Immature natural killer cell (primary cell): ENCODE data around the gene CHRNG. TPM values are rescaled to one million over a fixed set of nuclear protein-coding genes. Genes with fewer than 3 reads are reported as not detected.

ENCODE experiments used
- DNase-seq, 3 donors: peaks; one replicate each; pipeline ENCODE4 v3.0.0; 2022; ENCODE audit warnings: mixed read lengths in 1 of 3
- H3K27ac Mint-ChIP-seq, 6 donors: one replicate each; pipeline ENCODE4 v1.8.0; 2020; ENCODE audit warnings: mixed read lengths in 6 of 6, mild to moderate bottlenecking in 5 of 6, inconsistent platforms in 4 of 6, moderate library complexity in 3 of 6
- H3K27me3 Mint-ChIP-seq, 3 donors: one replicate each; pipeline ENCODE4 v1.8.0; 2020 to 2021; ENCODE audit warnings: low read depth in 3 of 3, mild to moderate bottlenecking in 3 of 3, mixed read lengths in 3 of 3, moderate library complexity in 3 of 3, inconsistent platforms in 1 of 3
- H3K36me3 Mint-ChIP-seq, 3 donors: one replicate each; pipeline ENCODE4 v1.8.0; 2020; ENCODE audit warnings: mixed read lengths in 3 of 3, inconsistent platforms in 2 of 3, mild to moderate bottlenecking in 2 of 3
- H3K4me1 Mint-ChIP-seq, 2 donors: one replicate each; pipeline ENCODE4 v1.8.0; 2020; ENCODE audit warnings: inconsistent platforms in 2 of 2, mild to moderate bottlenecking in 2 of 2, mixed read lengths in 2 of 2, moderate library complexity in 1 of 2
- H3K4me3 Mint-ChIP-seq, 5 donors: one replicate each; pipeline ENCODE4 v1.8.0; 2020; ENCODE audit warnings: mild to moderate bottlenecking in 5 of 5, mixed read lengths in 5 of 5, inconsistent platforms in 3 of 5, moderate library complexity in 3 of 5
- H3K9me3 Mint-ChIP-seq, 6 donors: one replicate each; pipeline ENCODE4 v1.8.0; 2020; ENCODE audit warnings: mild to moderate bottlenecking in 6 of 6, mixed read lengths in 6 of 6, inconsistent platforms in 4 of 6, moderate library complexity in 3 of 6
- polyA plus RNA-seq, 3 donors: library from polyadenylated mRNA; unstranded; fragments of 300-500 nt; fragmentation: Illumina TruSeq; gene quantifications; one replicate each; pipeline ENCODE4 v1.2.3, GENCODE V29; 2021

Gene CHRNG
- polyA plus RNA-seq, 3 donors from 2014 or later: not detected

DNA sequence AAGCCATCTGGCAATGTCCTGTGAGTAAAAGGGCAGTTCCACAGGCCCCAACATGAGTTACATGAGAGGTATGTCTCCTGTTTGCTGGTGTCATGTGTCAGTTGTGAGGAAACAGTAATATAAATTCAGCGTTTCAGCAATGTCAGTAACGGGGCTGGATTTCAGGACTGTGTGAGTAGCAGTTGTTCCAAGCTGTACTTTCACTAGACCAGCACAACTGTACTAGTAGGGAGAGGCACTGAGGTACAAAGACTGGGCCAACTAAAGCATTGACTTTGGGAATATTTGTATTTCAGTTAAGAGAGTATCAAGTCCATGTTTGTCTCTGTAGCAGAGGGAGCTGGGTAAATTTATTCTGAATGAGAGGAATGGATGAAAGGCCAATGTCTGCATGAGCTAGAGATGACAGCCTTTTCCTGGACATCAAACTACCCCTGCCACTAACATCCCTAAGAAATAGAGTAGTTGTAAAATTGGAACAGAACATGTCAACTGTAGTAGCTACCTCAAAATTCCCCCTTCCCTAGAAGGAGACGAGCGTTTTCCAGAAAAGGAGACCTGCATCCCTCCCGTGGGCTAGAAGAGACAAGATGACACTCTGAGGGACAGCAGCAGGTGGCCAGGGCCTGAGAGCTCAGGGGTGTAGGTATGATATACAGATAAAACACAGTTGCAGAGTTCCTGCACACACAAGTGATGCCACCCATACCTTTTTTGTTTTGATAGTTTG is 35.3 kb downstream of the CHRNG start:
- Mint-ChIP-seq H3K27me3 (peaks cover 0 to 3% (median 0%) of the 10 kb centered on the region in 3 donors), H3K27ac (no peak overlapping the region), H3K36me3 (peaks cover 5 to 42% (median 12%) of the 10 kb centered on the region in 3 donors), H3K9me3 (no peaks in the 10 kb centered on the region), H3K4me1 (peaks cover 0 to 2% of the 10 kb centered on the region in 2 donors), H3K4me3 (no peak overlapping the region)
- DNase-seq: no peak

DNA sequence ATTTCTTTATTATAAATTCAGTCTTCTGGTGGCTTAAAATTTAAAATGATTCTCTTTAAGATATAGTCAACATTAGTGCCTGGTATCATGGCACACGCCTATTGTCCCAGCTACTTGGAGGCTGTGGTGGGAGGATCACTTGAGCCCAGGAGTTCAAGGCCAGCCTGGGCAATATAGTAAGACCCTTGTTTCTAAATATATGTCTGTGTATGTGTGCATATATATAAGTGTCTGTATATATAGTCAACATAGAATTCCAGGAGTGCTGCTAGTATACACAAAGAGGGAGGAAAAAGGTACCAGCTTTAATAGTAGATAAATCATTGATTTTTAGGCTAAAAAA is 35.9 kb downstream of the CHRNG start:
- Mint-ChIP-seq H3K36me3 (peaks cover 5 to 40% (median 12%) of the 10 kb centered on the region in 3 donors), H3K4me3 (no peak overlapping the region), H3K27ac (no peak overlapping the region), H3K4me1 (peaks cover 0 to 8% of the 10 kb centered on the region in 2 donors), H3K27me3 (peaks cover 0 to 3% (median 0%) of the 10 kb centered on the region in 3 donors), H3K9me3 (no peaks in the 10 kb centered on the region)
- no peak for DNase-seq

GRCh38 chr2:232576995-232577394 is 37.5 kb downstream of the CHRNG start:
- Mint-ChIP-seq H3K36me3 (peaks cover 9 to 40% (median 18%) of the 10 kb centered on the region in 3 donors), H3K9me3 (no peaks in the 10 kb centered on the region), H3K27me3 (peaks cover 0 to 3% (median 0%) of the 10 kb centered on the region in 3 donors), H3K27ac (peak overlapping the region in 1 of 6 donors; percentile 34), H3K4me1 (peaks cover 0 to 20% of the 10 kb centered on the region in 2 donors), H3K4me3 (no peak overlapping the region)
- no peak for DNase-seq

DNA sequence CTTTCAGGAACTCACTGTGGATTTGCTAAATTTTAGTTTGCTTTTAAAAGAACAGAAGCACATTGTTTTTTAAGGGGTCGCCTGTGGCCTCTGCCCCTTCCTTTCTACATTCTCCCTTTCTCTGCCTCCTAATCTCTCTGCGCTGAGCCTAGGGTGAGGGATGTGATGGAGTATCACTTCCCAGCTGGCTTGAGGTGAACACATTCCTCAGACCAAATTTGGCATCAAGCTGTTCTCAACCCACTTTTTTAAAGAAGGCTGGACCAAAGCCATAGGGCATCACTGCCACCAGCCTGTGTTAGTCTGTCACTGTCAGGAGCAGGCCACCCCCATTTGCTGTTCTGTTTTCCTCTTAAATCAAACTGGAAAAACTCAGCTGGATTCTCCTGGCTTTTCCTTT is 38.3 kb downstream of the CHRNG start:
- no peaks in the 10 kb centered on the region for H3K27me3 Mint-ChIP-seq
- H3K4me3 Mint-ChIP-seq: no peak overlapping the region
- H3K4me1 Mint-ChIP-seq: peaks cover 0 to 20% of the 10 kb centered on the region in 2 donors
- H3K27ac Mint-ChIP-seq: no peak overlapping the region
- no peaks in the 10 kb centered on the region for H3K9me3 Mint-ChIP-seq
- no peak for DNase-seq
- peaks cover 17 to 47% (median 24%) of the 10 kb centered on the region in 3 donors for H3K36me3 Mint-ChIP-seq

GRCh38 chr2:232578626-232579025 is 39.1 kb downstream of the CHRNG start:
- no peaks in the 10 kb centered on the region for H3K9me3 Mint-ChIP-seq
- H3K27ac Mint-ChIP-seq: no peak overlapping the region
- H3K4me3 Mint-ChIP-seq: no peak overlapping the region
- H3K4me1 Mint-ChIP-seq: peaks cover 0 to 20% of the 10 kb centered on the region in 2 donors
- H3K36me3 Mint-ChIP-seq: peaks cover 17 to 53% (median 24%) of the 10 kb centered on the region in 3 donors
- no peaks in the 10 kb centered on the region for H3K27me3 Mint-ChIP-seq
- DNase-seq: no peak

GRCh38 chr2:232580648-232580981 is 41.1 kb downstream of the CHRNG start:
- Mint-ChIP-seq H3K27me3 (peaks cover 0 to 1% (median 0%) of the 10 kb centered on the region in 3 donors), H3K27ac (peak overlapping the region in 1 of 6 donors; percentile 22), H3K36me3 (peaks cover 17 to 38% (median 25%) of the 10 kb centered on the region in 3 donors)

GRCh38 chr2:232581725-232582124 is 42.2 kb downstream of the CHRNG start:
- DNase-seq: no peak
- Mint-ChIP-seq H3K36me3 (peaks cover 12 to 34% (median 21%) of the 10 kb centered on the region in 3 donors), H3K27ac (no peak overlapping the region), H3K4me1 (peaks cover 0 to 20% of the 10 kb centered on the region in 2 donors), H3K9me3 (no peaks in the 10 kb centered on the region), H3K27me3 (peaks cover 0 to 1% (median 0%) of the 10 kb centered on the region in 3 donors), H3K4me3 (no peak overlapping the region)

More at GRCh38 chr2:232580648-232580981, 41.1 kb downstream of the CHRNG start:
- DNase-seq: no peak
- Mint-ChIP-seq H3K9me3 (no peaks in the 10 kb centered on the region), H3K4me3 (no peak overlapping the region), H3K4me1 (peaks cover 0 to 20% of the 10 kb centered on the region in 2 donors)

DNA sequence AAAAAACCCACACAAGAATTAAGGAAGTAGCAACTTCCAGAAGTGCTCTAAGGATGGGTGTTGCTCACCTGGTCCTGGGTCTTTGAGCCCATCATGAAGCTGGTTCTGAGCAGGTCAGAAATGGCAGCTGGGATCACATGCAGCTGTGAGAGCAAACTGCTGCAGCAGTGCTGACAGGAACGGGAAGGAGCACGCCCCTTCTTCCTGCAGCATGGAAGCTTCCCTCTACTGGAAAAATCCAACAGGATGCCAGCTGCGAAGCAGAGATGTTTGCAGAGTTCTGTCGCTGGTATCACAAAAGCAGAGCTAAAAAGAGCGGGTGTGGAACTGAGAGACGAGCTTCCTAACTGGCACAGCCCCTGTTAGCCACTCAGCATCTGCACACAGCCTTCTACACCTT is 44.7 kb downstream of the CHRNG start:
- Mint-ChIP-seq H3K27me3 (peaks cover 0 to 1% (median 0%) of the 10 kb centered on the region in 3 donors), H3K4me1 (peaks cover 0 to 20% of the 10 kb centered on the region in 2 donors), H3K9me3 (no peaks in the 10 kb centered on the region), H3K36me3 (peaks cover 12 to 30% (median 18%) of the 10 kb centered on the region in 3 donors), H3K27ac (peak overlapping the region in 1 of 6 donors; percentile 19), H3K4me3 (no peak overlapping the region)
- no peak for DNase-seq

DNA sequence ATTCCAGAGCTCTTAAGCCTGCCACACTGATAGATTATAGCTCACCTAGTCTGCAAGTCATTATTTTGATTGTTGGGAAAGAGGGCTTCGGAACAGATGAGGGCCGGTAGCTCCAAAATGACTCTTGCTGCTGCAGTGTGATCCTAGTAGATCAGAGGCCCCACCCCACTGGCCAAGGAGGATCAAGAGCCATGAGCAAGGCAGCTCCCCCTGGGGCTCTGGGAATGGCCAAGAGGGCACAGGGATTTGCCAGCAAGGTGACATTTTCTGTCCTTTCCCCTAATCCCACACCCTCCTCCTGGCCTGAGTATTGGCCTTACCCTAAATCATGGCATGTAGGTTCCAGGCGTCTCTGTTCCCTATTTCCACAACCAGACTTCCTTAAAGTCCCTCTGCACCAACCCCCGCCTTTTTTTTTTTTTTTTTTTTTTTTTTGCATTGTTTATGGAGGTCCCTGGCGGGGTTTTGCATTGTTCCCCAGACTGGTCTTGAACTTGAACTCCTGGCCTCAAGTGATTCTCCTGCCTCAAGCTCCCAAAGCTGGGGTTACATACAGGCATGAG is 47.5 kb downstream of the CHRNG start:
- Mint-ChIP-seq H3K4me1 (no peaks in the 10 kb centered on the region), H3K27ac (no peak overlapping the region), H3K27me3 (peaks cover 0 to 3% (median 2%) of the 10 kb centered on the region in 3 donors), H3K9me3 (no peaks in the 10 kb centered on the region), H3K36me3 (peaks cover 8 to 19% (median 11%) of the 10 kb centered on the region in 3 donors), H3K4me3 (no peak overlapping the region)
- DNase-seq: no peak

GRCh38 chr2:232587512-232587911 is 48.0 kb downstream of the CHRNG start:
- no peaks in the 10 kb centered on the region for H3K9me3 Mint-ChIP-seq

DNA sequence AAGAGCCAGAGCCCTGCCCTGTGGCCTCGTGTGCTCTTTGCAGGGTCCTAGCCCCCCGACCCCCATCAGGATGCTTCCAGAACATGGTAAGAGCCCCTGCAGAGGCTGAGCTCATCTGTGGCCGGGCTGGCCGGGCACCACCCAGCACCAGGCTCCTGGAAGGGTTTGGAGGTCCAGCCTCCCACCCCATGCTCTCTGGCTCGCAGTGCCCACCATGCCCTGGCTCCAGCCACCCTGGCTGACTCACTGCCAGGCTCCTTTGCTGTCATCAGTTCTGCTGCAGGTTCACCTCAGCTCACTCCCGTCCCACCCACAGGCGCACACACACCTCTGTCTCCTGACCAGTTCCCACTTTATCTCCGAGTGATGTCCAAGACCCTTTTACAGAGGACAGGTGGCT is 48.5 kb downstream of the CHRNG start:
- Mint-ChIP-seq H3K27me3 (peaks cover 0 to 3% (median 2%) of the 10 kb centered on the region in 3 donors), H3K27ac (no peak overlapping the region), H3K4me1 (no peaks in the 10 kb centered on the region), H3K9me3 (no peaks in the 10 kb centered on the region), H3K36me3 (peaks cover 0 to 10% (median 5%) of the 10 kb centered on the region in 3 donors), H3K4me3 (no peak overlapping the region)
- DNase-seq: no peak

More at GRCh38 chr2:232587512-232587911, 48.0 kb downstream of the CHRNG start:
- Mint-ChIP-seq H3K4me1 (no peaks in the 10 kb centered on the region), H3K27me3 (peaks cover 0 to 3% (median 2%) of the 10 kb centered on the region in 3 donors), H3K4me3 (no peak overlapping the region), H3K27ac (peak overlapping the region in 1 of 6 donors; percentile 22), H3K36me3 (peaks cover 3 to 15% (median 7%) of the 10 kb centered on the region in 3 donors)
- no peak for DNase-seq

DNA sequence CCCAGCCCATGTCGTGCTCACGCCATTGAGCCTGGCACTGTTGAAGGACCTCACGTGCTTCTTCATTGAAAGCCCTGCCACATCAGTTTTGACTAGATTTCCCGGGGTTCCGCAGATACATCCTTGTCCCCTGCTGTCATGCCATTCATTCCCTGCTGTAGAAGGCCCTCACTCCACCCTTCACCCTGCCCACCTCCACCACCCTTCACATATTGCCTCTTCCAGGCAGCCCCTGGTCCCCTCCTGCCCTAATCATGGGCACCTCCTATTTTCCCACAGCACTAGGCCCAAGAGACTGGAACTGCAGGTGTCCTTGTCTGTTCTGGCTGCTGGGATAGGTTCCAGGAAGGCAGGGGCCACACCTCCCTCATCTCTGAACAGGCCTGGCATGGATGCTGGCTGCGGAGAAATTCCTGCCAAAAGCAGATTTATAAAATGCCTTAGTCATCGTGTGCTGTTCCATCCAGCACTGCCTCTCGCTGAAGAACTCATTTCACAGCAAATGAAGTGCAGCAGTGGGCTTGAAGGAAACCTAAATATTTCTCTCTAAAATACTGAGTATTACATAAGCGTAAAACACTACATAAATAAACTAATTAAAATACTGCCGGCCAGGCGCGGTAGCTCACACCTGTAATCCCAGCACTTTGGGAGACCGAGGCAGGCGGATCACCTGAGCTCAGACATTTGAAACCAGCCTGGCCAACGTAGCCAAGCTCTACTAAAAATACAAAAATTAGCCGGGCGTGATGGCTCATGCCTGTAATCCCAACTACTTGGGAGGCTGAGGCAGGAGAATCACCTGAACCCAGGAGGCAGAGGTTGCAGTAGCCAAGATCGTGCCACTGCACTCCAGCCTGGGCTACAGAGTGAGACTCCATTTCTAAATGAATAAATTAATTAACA is 49.4 kb downstream of the CHRNG start:
- Mint-ChIP-seq H3K36me3 (peaks cover 0 to 6% (median 5%) of the 10 kb centered on the region in 3 donors), H3K9me3 (no peaks in the 10 kb centered on the region), H3K27ac (no peak overlapping the region), H3K4me3 (no peak overlapping the region), H3K27me3 (peaks cover 0 to 3% (median 2%) of the 10 kb centered on the region in 3 donors), H3K4me1 (no peaks in the 10 kb centered on the region)
- no peak for DNase-seq

GRCh38 chr2:232592772-232593395 is 53.4 kb downstream of the CHRNG start:
- DNase-seq: no peak

More at GRCh38 chr2:232592772-232593395, 53.4 kb downstream of the CHRNG start:
- H3K27me3 Mint-ChIP-seq: peaks cover 0 to 5% (median 1%) of the 10 kb centered on the region in 3 donors
- no peaks in the 10 kb centered on the region for H3K9me3 Mint-ChIP-seq
- no peaks in the 10 kb centered on the region for H3K4me1 Mint-ChIP-seq
- peaks cover 0 to 9% (median 6%) of the 10 kb centered on the region in 3 donors for H3K36me3 Mint-ChIP-seq
- no peak overlapping the region for H3K4me3 Mint-ChIP-seq
- no peak overlapping the region for H3K27ac Mint-ChIP-seq
